H9 (cell line): Measurements from ENCODE around the gene PLA2G2C. TPM values are rescaled to one million over a fixed set of nuclear protein-coding genes. Genes with fewer than 3 reads are reported as not detected.

ENCODE experiments used
- DNase-seq: peaks from one replicate; pipeline ENCODE4 v3.0.0-alpha.2; 2017
- H2AFZ ChIP-seq: one replicate; pipeline ENCODE4 v1.6.1; 2013; ENCODE audit warnings: mild to moderate bottlenecking, low read length, control low read depth, moderate library complexity
- H2AK5ac ChIP-seq: 2 replicates; pipeline ENCODE4 v1.6.1; 2013; ENCODE audit warnings: low read length, control low read depth, mixed read lengths; ENCODE audit not compliant: insufficient read length
- H2BK120ac ChIP-seq: one replicate; pipeline ENCODE4 v1.6.1; 2013; ENCODE audit warnings: low read depth, mild to moderate bottlenecking, low read length, control low read depth, inconsistent platforms; ENCODE audit not compliant: poor library complexity, severe bottlenecking
- H2BK12ac ChIP-seq: 2 replicates; pipeline ENCODE4 v1.6.1; 2013; ENCODE audit warnings: low read length, control low read depth, mixed read lengths, low read depth; ENCODE audit not compliant: insufficient read length
- H2BK15ac ChIP-seq: 2 replicates; pipeline ENCODE4 v1.6.1; 2013; ENCODE audit warnings: low read depth, low read length, control low read depth
- H2BK20ac ChIP-seq: one replicate; pipeline ENCODE4 v1.6.1; 2013; ENCODE audit warnings: low read depth, mild to moderate bottlenecking, low read length, control low read depth, inconsistent platforms; ENCODE audit not compliant: poor library complexity, severe bottlenecking
- H2BK5ac ChIP-seq: 2 replicates; pipeline ENCODE4 v1.6.1; 2013; ENCODE audit warnings: low read length, control low read depth, mixed read lengths; ENCODE audit not compliant: insufficient read length
- H3K14ac ChIP-seq: 2 replicates; pipeline ENCODE4 v1.6.1; 2013; ENCODE audit warnings: low read length, control low read depth; ENCODE audit not compliant: insufficient read depth
- H3K18ac ChIP-seq: 2 replicates; pipeline ENCODE4 v1.6.1; 2013; ENCODE audit warnings: low read depth, mild to moderate bottlenecking, mixed read lengths, low read length, control low read depth; ENCODE audit not compliant: insufficient read length
- H3K23ac ChIP-seq: 2 replicates; pipeline ENCODE4 v1.6.1; 2013; ENCODE audit warnings: low read length, control low read depth, mixed read lengths, low read depth; ENCODE audit not compliant: insufficient read length
- H3K23me2 ChIP-seq: 2 replicates; pipeline ENCODE4 v1.6.1; 2013; ENCODE audit warnings: low read depth, mild to moderate bottlenecking, mixed read lengths, low read length, control low read depth; ENCODE audit not compliant: insufficient read length, poor library complexity, severe bottlenecking
- H3K27ac ChIP-seq: 2 replicates; pipeline ENCODE4 v1.5.1; 2013; ENCODE audit warnings: low read length, control low read depth, mixed read lengths, low read depth; ENCODE audit not compliant: insufficient read length
- H3K27me3 ChIP-seq: 2 replicates; pipeline ENCODE4 v1.6.1; 2013; ENCODE audit warnings: low read length, control low read depth, inconsistent platforms; ENCODE audit not compliant: insufficient read depth
- H3K4ac ChIP-seq: 2 replicates; pipeline ENCODE4 v1.6.1; 2013; ENCODE audit warnings: low read depth, mild to moderate bottlenecking, control low read depth, inconsistent platforms, low read length, moderate library complexity
- H3K4me1 ChIP-seq: 2 replicates; pipeline ENCODE4 v1.6.1; 2013; ENCODE audit warnings: low read length, control low read depth, inconsistent platforms; ENCODE audit not compliant: insufficient read depth
- H3K4me2 ChIP-seq: 2 replicates; pipeline ENCODE4 v1.6.1; 2013; ENCODE audit warnings: low read length, control low read depth, mixed read lengths; ENCODE audit not compliant: insufficient read length, insufficient read depth
- H3K56ac ChIP-seq: 2 replicates; pipeline ENCODE4 v1.6.1; 2013; ENCODE audit warnings: low read depth, mild to moderate bottlenecking, mixed read lengths, low read length, control low read depth; ENCODE audit not compliant: insufficient read length
- H3K79me1 ChIP-seq: 2 replicates; pipeline ENCODE4 v1.6.1; 2013; ENCODE audit warnings: low read depth, mild to moderate bottlenecking, moderate library complexity, low read length, control low read depth, inconsistent platforms; ENCODE audit not compliant: insufficient read depth, poor library complexity, severe bottlenecking
- H3K79me2 ChIP-seq: 2 replicates; pipeline ENCODE4 v1.6.1; 2013; ENCODE audit warnings: low read length, control low read depth, inconsistent platforms; ENCODE audit not compliant: insufficient read depth
- H3K9ac ChIP-seq: 2 replicates; pipeline ENCODE4 v1.6.1; 2013; ENCODE audit warnings: low read length, control low read depth, mixed read lengths; ENCODE audit not compliant: insufficient read length; ENCODE audit errors: extremely low read depth
- H3K9me3 ChIP-seq: one replicate; pipeline ENCODE4 v1.6.1; 2013; ENCODE audit warnings: low read depth, low read length, inconsistent platforms; ENCODE audit not compliant: control insufficient read depth
- H3T11ph ChIP-seq: one replicate; pipeline ENCODE4 v1.6.1; 2013; ENCODE audit warnings: mild to moderate bottlenecking, low read length, control low read depth, inconsistent platforms
- H4K20me1 ChIP-seq: one replicate; pipeline ENCODE4 v1.6.1; 2013; ENCODE audit not compliant: control insufficient read depth, insufficient read length, insufficient read depth
- H4K5ac ChIP-seq: 2 replicates; pipeline ENCODE4 v1.6.1; 2013; ENCODE audit warnings: low read depth, mild to moderate bottlenecking, mixed read lengths, low read length, control low read depth; ENCODE audit not compliant: insufficient read length
- H4K8ac ChIP-seq: replicated peaks from 2 replicates; pipeline ENCODE4 v1.6.1; 2013; ENCODE audit warnings: low read length, control low read depth, mixed read lengths, low read depth; ENCODE audit not compliant: insufficient read length
- H4K91ac ChIP-seq: 2 replicates; pipeline ENCODE4 v1.6.1; 2013; ENCODE audit warnings: low read depth, mild to moderate bottlenecking, moderate library complexity, mixed read lengths, low read length, control low read depth; ENCODE audit not compliant: insufficient read length
- H3K27ac Mint-ChIP-seq, 3 experiments: 2 replicates in 2 of 3; 3 replicates in 1 of 3; pipeline ENCODE4 v1.8.0; 2020 to 2021; ENCODE audit warnings: mixed read lengths in 3 of 3, mild to moderate bottlenecking in 1 of 3, moderate library complexity in 1 of 3
- H3K27me3 Mint-ChIP-seq: 2 replicates; pipeline ENCODE4 v1.8.0; 2021; ENCODE audit warnings: low read depth, mild to moderate bottlenecking, moderate library complexity, mixed read lengths
- H3K36me3 Mint-ChIP-seq, 3 experiments: 2 replicates in 2 of 3; 3 replicates in 1 of 3; pipeline ENCODE4 v1.8.0; 2020 to 2021; ENCODE audit warnings: low read depth in 3 of 3, mixed read lengths in 3 of 3; ENCODE audit not compliant: insufficient read depth in 1 of 3
- H3K4me1 Mint-ChIP-seq, 2 experiments: 2 replicates each; pipeline ENCODE4 v1.8.0; 2020; ENCODE audit warnings: mixed read lengths in 2 of 2
- H3K4me3 Mint-ChIP-seq, 2 experiments: 2 replicates in 1 of 2; 3 replicates in 1 of 2; pipeline ENCODE4 v1.8.0; 2020 to 2021; ENCODE audit warnings: mild to moderate bottlenecking in 2 of 2, mixed read lengths in 2 of 2, moderate library complexity in 1 of 2
- H3K9me3 Mint-ChIP-seq, 2 experiments: 2 replicates in 1 of 2; 3 replicates in 1 of 2; pipeline ENCODE4 v1.8.0; 2020; ENCODE audit warnings: mild to moderate bottlenecking in 2 of 2, mixed read lengths in 2 of 2, moderate library complexity in 1 of 2
- WGBS: extraction: QIAGEN DNeasy Blood & Tissue Kit; methylation state at CpG from one replicate; pipeline ENCODE4 v1.1.7; 2013; ENCODE audit warnings: missing lambda C conversion rate, low lambda C conversion rate, mixed read lengths; ENCODE audit not compliant: insufficient read length; ENCODE audit errors: extremely low coverage; 5-methylcytosine and 5-hydroxymethylcytosine counted together
- total RNA-seq: library from RNA; stranded (reverse); gene quantifications from 2 replicates; pipeline ENCODE4 v1.2.1, GENCODE V29; 2021
- TF ChIP-seq, protein P1 (sequence below): fragments of 200-600 bp; sonication (generic); conservative IDR thresholded peaks from 3 replicates; pipeline ENCODE4 v1.8.0; 2021; ENCODE audit warnings: antibody characterized with exemption, mild to moderate bottlenecking

PLA2G2C gene
- total RNA-seq, 1 experiment from 2014 or later, result not detected

DNA sequence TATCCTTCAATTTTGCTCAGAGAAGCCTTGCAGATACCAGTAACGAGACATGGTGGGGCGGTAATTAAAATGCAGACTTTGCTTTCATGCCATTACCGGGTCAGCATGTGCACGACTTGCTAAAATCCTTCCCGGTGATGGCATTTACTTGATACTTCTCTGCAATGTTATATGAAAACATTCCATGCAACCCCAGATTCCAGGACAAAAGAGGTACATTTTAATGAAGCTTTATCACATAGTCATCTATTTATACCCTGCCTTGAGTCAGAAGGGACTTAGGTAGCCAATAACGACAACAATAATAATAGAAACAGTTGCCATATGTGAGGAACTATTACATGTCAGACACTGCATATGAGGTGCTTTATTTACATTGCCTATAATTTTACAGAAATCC lies 29.4 kb upstream of the PLA2G2C start:
- Histone ChIP-seq H3K14ac (no peak overlapping the region), H2BK20ac (no peak overlapping the region), H3K23ac (no peak overlapping the region), H2AFZ (no peak overlapping the region), H3K56ac (no peak overlapping the region), H3K27me3 (no peaks in the 10 kb centered on the region), H3K4me2 (no peak overlapping the region), H2AK5ac (no peak overlapping the region), H4K91ac (no peak overlapping the region), H3K4ac (no peak overlapping the region), H2BK5ac (no peak overlapping the region), H4K5ac (no peak overlapping the region), H3K9ac (no peak overlapping the region), H3K18ac (no peak overlapping the region), H3K27ac (no peak overlapping the region), H4K8ac (no peak overlapping the region), H3K23me2 (no peaks in the 10 kb centered on the region), H2BK12ac (no peak overlapping the region), H2BK15ac (no peak overlapping the region), H2BK120ac (no peak overlapping the region), H4K20me1 (no peaks in the 10 kb centered on the region), H3K79me1 (no peaks in the 10 kb centered on the region), H3T11ph (no peak overlapping the region), H3K4me1 (no peaks in the 10 kb centered on the region), H3K9me3 (no peaks in the 10 kb centered on the region), H3K79me2 (no peaks in the 10 kb centered on the region)
- Mint-ChIP-seq H3K9me3 (peaks cover 6% of the 10 kb centered on the region in 2 experiments; a peak in 4 of 5 replicates), H3K4me3 (no peak overlapping the region), H3K27ac (no peak overlapping the region), H3K36me3 (0 out of 7 replicates have a peak, but pooled peaks cover 0 to 4% (median 0%) of the 10 kb centered on the region in 3 experiments), H3K4me1 (peaks cover 3 to 4% of the 10 kb centered on the region in 2 experiments; a peak in 2 of 4 replicates), H3K27me3 (peaks cover 24% of the 10 kb centered on the region)
- no peak for DNase-seq
- WGBS, result no CpG with 5 or more reads among the region's 6 CpGs
- TF ChIP-seq, protein P1, sequence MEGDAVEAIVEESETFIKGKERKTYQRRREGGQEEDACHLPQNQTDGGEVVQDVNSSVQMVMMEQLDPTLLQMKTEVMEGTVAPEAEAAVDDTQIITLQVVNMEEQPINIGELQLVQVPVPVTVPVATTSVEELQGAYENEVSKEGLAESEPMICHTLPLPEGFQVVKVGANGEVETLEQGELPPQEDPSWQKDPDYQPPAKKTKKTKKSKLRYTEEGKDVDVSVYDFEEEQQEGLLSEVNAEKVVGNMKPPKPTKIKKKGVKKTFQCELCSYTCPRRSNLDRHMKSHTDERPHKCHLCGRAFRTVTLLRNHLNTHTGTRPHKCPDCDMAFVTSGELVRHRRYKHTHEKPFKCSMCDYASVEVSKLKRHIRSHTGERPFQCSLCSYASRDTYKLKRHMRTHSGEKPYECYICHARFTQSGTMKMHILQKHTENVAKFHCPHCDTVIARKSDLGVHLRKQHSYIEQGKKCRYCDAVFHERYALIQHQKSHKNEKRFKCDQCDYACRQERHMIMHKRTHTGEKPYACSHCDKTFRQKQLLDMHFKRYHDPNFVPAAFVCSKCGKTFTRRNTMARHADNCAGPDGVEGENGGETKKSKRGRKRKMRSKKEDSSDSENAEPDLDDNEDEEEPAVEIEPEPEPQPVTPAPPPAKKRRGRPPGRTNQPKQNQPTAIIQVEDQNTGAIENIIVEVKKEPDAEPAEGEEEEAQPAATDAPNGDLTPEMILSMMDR, result no peak
